Activated T-cell treated with anti-CD3 and anti-CD28 coated beads, Interleukin-2, amount 50 U/mL, for 48 hours (primary cell): ENCODE results near the gene OSBPL3.
A peak's percentile ranks its signal among the peaks of the same experiment; 100 is the strongest.

Source experiments
- DNase-seq, 2 experiments: peaks; one replicate each; pipeline ENCODE4 v3.0.0-alpha.2; 2020

Gene OSBPL3

DNA sequence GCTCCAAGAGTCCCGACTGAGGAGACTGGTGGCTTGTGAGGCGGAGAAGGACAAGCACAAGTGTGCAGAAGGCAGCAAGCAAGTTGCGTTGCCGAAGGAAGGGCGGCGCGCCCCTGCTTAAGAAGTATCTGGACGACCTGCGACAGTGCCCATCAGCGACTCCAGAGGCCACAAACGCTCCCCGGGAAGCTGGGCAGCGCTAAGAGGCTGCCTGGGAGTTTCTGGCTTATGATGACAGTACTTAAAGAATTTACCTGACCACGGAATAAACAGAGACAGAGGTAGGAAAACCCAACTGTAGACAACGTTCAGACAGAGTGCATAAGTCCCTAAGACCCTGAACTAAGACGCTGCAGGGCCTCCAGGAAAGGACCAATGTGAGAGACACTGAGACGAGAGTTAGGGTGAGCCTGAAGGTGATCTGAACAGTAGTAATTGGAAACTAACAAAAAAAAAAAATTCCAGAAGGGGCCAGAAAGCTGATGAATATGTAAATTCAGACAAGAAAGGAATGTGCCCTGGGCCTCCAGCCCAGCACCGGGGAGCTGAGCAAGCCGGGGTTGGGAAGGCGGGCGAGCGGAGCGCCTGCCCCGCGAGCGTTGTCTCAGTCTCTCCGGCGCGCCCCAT, 1.0 kb downstream of the OSBPL3 start:
- peak; percentile 36 to 44 for DNase-seq

DNA sequence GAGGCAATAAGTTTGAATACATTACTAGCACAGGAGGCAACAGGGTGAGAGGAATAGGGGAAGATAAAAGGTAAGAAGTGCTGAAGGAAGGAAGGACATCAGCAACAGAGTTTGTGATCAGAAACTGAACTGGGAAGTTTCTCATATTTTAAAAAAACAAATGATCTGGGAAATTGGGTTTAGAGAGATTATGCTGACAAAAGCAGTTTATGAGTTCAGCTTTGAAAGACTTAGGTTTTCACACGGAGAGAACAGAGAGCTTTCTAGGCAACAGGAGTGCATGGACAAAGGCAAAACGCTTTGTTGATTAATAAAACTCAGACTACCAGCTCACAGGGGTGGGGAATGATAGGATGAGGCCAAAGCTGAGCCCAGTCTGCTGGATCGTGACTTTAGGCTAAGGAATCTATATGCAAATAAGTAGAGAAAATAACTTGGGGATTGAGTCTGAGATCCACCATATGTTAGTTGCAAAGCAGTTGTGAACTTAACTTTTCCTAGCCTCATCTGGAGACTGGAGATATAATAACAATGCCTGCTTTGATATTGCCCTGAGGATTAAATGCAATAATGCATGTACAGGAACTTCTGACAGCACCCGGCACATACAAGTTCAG, 4.2 kb downstream of the OSBPL3 start:
- DNase-seq: no peak

- DNase-seq: no peak
Observed at GRCh38 chr7:24975172-24975571, 4.8 kb downstream of the OSBPL3 start.

DNA sequence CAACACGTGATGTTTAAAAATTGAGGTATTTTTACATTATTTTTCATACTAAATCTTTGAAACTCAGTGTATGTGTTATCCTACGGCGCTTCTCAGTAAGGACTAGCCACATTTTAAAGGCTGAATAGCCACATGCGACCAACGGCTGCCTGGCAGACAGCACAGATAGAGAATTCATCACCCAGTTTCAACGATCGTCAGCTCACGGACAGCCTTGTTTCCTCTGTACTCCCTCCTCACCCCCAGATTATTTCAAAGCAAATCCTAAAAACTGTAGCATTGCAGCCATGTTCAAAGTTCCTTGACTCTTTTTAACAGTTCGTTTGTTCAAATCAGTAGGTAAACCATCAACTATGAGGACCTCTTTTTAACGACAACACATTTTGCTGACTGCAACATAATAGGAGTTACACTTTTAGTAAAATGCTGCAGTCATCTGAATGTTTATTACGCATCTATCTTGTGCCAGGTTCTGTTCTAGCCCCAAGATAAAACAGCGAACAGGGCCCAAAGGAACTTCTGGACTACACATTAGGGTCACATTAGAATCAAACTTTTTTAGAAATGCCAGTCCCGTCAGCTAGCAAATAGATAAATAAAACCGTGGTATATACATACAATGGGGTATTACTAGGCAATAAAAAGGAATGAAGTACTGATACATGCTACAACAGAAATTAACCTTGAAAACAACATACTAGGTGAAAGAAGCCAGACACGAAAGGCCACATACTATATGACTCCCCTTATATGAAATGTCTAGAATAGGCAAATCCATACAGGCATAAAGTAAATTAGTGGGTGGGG, 5.7 kb downstream of the OSBPL3 start:
- no peak for DNase-seq

DNA sequence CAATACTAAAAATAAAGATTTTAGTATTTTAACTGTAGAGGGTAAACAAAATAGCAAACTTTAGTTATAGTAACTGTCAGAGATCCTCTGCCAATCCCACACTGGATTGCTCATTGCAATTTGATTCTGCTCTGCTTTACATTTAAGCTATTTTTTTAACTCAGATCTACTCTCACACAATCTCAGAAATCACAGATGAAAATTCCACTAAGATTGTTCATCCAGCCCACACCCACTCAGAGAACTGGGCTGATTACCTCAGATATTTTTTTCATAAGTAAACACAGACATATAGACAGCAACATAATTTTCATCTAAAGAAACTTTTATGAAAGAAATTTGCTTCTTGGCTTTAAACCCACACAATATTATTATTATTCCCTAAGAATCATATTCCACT, 7.0 kb downstream of the OSBPL3 start:
- DNase-seq: no peak

DNA sequence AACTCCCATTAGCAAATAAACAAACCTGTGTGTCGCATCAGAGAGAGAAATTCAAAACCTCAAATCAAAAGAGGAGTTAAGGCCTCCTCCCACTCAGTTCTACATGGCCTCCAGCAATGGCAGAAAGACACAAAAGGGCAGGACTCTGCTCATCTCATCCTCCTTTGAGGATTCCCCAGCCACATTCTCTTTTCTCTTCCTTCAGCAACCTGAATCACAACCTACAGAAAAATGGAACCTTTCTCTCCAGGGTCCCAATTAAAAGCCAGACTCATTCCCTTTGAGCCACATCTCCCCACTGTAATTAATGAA, 7.9 kb downstream of the OSBPL3 start:
- no peak for DNase-seq

DNA sequence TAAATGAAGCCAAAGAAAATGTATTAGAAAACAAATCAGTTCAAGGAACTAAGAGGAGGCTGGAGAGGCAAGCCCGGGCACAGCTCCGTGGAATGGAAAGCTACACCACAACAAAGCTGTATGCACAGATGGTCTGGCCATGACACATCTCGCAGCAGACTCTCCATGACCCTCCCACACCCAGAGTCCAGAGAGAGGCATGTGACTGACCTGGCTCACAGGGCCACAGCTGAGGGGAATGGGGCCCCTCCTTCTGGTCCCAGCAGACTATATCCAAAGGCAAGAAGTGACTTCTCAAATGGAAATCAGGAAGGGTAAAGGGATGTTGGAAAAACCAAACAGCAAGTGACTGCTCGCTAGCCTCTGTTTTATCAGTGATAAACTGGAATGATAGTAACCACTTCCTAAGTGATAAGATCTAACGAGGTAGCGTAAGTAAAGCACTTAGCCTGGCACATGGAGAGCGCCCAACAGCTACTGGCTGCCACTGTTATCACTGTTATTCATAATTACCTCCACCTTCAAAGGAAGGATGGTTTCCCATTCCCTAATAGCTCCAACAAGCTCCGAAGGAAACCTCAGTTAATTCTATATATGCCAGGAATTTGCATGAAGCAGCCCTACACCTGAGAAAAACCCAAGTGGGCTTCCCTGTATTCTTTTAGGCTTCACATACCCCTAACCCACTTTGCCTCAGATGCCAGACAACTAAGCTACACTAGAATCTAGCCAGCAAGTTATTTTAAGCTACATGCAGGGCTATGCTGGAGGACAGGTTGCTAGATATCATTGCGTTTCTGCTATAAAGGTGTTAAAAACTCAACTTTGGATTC, 8.4 kb downstream of the OSBPL3 start:
- peak in 1 of 2 experiments; percentile 26 for DNase-seq

GRCh38 chr7:24970676-24971075, 9.3 kb downstream of the OSBPL3 start:
- DNase-seq: no peak

DNA sequence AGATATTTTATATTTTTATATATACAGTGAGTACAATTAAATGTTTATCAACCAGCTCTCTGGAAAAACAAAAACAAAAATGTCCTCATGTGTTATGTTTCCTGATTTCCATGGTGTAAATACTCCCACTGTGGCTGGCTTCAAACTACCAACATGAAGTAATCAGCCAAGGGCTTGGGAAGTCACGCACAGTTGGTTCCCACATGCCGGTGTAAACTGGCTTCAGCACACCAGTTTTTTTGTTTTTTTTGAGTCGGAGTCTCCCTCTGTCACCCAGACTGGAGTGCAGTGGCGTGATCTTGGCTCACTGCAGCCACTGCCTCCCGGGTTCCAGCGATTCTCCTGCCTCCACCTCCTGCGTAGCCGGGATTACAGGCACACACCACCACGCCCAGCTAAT, 11.8 kb downstream of the OSBPL3 start:
- no peak for DNase-seq

- DNase-seq: no peak
Observed at GRCh38 chr7:24967696-24968095, 12.3 kb downstream of the OSBPL3 start.

- no peak for DNase-seq
Observed at GRCh38 chr7:24966802-24967201, 13.2 kb downstream of the OSBPL3 start.

GRCh38 chr7:24965831-24966708, 13.9 kb downstream of the OSBPL3 start:
- DNase-seq: peak; percentile 66 to 71

DNA sequence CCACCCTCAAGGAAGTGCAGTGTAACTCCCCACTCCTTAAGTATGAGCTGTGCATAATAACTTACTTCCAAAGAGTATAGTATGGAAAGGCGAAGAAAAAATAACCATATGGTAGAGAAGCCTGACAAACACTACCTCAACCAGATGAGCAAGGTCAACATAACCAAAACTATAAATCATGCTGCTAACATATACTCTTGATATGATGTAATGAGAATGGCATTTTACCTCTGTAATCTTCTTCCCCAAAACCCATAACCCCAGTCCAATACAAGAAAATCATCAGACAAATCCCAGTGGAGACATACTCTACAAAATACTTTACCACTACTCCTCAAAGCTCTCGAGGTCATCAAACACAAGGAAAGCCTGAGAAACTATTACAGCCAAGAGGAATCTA, 15.8 kb downstream of the OSBPL3 start:
- no peak for DNase-seq

- DNase-seq: peak; percentile 65 to 72
Observed at GRCh38 chr7:24963218-24963617, 16.8 kb downstream of the OSBPL3 start.

DNA sequence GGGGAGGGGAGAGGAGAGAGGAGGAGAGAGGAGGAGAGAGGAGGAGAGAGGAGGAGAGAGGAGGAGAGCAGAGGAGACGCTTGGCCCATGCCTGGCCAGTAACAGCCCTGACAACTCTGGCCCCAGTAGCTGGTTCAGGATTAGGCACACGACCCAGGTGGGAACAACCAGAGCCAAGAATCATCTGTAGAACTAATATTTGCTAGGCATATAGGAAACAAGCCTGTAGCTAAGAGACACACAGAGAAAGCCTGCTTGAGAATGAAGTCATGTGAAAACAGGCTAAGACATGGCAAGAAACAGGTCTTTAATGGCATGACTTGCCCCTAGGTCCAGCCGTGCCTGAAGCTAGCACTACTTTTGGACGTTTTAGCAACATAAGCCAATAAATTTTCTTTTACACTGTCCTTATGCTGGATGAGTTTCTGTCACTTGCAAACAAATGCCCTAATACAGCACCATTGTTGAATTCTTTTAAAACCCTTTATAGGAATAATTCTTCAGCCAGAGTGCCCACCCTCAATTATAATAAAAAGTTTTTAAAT, 17.5 kb downstream of the OSBPL3 start:
- no peak for DNase-seq

DNA sequence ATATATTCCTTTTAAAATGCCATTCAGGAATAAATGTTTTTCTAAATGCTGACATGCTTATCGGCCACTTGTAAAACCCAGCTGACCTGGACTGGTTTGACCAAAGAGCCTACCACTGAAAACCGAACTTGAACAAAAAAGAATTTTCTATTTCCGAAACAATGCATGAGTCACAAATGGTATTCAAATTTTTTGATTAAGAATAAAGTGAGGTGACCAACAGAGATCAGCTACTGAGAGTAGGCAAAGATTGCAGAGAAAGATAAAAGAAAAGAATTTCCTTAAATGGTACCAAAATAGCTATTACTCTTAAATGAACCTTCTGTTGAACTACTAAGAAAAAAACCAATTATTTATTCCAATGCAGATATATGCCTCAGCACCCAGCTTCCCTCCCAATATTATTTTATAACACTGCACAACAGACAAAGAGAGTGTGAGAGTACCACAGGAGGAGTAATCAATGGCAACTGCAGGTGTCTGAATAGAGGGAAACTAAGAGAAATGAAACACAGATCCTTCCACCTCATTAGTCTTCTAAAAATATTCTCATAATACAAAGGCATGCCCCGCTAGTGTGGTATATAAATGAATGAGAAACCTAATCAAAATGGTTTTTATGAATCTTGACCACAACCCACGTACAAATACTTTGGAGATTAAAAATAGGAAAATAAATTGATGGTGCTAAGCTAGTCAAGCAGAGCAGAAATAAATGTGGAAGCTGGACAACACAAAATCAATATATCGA, 20.1 kb downstream of the OSBPL3 start:
- no peak for DNase-seq

DNA sequence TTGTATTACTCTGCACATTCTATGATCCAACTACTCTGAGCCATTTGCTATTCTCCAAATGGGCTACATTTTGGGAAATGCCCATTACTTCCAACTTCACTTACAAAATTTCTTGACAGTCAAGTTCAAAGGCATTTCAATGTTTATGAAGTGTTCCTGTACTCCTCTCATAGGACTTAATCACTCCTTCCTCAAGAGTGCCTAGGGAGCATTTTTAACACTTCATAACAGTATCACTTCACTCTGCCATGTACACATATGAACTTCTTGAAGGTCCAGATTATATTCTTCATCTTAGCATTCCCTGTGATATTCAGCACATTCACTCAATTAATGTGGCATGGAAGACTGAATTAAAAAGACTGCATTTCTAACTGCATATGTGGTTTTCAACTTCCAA, 21.6 kb downstream of the OSBPL3 start:
- DNase-seq: no peak

- no peak for DNase-seq
Observed at GRCh38 chr7:24956021-24956420, 24.0 kb downstream of the OSBPL3 start.

DNA sequence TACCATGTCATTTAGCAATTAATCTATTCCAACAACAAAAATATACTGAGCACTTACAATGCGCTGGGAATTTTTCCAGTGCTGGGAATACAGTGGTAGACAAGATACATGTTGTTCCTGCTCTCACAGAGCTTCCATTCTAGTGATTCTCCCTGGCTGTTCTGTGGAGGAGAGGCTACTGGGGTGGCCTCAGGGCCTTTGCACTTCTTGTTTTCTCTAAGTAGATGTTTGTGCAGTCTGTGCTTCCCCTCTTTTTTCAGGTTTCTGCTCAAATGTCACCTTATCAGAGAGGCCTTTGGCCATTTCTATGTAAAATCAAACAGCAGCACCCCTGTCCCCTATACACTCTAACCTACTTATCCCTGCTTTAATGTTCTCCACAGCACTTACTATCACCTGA, 24.7 kb downstream of the OSBPL3 start:
- no peak for DNase-seq

- DNase-seq: no peak
Observed at GRCh38 chr7:24952464-24952863, 27.5 kb downstream of the OSBPL3 start.

GRCh38 chr7:24951441-24951980, 28.5 kb downstream of the OSBPL3 start:
- DNase-seq: no peak
